Subcutaneous adipose tissue (tissue), 4 donors: Measurements from ENCODE around the gene SH3PXD2A. TPM values are rescaled to one million over a fixed set of nuclear protein-coding genes. Genes with fewer than 3 reads are reported as not detected.

Experiments used
- CTCF ChIP-seq: fragments of 450-650 bp; IDR thresholded peaks from one replicate; pipeline ENCODE4 v1.5.1; 2016; ENCODE audit warnings: low read depth, mild to moderate bottlenecking, control low read depth, antibody characterized with exemption, moderate library complexity
- total RNA-seq, 4 donors: library from RNA; depleted of rRNA; stranded (reverse); fragments of >200 nt; gene quantifications; one replicate each; pipeline ENCODE4 v1.1.0, GENCODE V29; 2016

Gene SH3PXD2A
- total RNA-seq, 4 donors from 2014 or later = 13.0 to 23.6 (median 18.7) TPM

GRCh38 chr10:103619424-103620351 is 235.7 kb downstream of the SH3PXD2A start:
- no peak for TF ChIP-seq CTCF

DNA sequence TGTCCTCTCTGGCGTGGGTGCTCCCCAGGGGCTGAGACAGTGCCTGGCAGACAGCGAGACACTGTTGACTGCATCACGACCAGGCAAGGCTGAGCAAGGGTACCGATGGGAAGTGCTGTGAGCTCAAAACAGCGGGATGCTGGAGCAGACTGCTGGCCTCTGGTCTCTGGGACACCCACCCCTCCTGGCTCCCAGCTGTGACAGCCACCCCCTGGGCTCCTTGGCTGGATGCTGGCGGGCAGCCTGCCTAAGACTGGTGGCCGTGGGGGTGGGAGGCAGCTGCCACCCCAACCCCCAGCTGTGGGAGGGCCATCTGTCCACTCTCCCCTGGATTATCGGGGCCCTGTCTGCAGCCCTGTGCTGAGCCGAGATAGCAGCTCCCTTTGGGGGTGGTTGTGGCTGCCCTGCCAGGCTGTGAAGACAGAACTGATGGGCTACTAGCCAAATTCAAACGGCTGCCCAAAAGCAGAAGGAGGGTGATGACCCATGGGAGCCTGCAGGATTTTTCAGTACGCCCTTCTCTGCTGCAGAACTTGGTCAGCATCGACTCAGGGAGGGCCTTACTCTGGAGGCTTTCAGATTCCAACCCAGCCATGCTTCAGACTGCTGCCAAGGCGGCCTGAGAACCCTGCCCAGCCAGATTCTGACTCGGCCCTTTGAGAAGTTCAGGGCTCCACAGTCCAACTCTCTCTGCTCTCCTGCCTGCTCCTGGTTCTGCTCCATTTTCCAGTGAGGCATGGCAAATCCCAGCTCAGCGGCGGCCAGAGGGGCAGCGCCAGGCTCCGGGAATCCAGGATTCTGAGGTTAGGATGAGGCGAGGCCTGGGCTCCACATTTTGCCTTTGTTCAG is 236.6 kb downstream of the SH3PXD2A start:
- no peak for TF ChIP-seq CTCF

DNA sequence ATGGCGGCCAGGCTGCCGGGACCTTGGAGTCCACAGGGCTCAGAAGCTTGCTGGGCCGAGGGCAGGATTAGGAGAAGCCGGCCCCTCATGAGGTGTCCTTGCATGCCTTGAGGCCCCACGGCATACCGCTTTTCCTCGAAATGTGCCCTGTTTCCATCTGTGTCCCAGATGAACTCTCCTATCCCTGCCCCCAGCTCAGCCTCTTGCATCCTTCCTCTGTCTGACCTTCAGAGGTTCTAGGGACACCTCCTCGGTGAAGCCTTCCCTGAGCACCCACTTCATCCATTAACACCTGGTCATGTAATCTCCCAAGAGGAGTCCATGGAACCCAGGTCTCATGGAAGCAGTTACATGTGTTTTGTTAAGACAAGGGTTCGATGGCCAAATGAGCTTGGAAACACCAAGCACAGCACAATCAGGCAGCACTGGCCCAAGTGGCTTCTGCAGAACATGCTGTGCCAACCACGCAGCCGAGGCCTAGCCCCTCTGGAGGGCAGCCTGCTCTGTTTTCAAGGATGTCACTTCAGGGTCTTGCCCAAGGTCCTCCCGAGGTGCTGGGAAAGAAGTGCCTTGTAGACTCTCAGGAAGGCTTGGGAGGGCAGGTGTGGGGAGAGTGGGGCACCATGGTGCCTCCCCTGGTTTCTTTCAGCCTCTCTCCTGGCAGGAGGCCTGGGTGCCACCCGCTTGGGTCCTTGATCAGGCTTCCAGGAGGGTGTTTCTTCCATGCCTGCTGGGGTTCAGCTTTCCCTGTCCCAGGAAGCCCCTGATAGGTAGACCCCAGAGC is 237.6 kb downstream of the SH3PXD2A start:
- no peak for TF ChIP-seq CTCF

- no peak for TF ChIP-seq CTCF
Observed at GRCh38 chr10:103616705-103617601, 238.4 kb downstream of the SH3PXD2A start.

- no peak for TF ChIP-seq CTCF
Observed at GRCh38 chr10:103614306-103615158, 240.8 kb downstream of the SH3PXD2A start.

DNA sequence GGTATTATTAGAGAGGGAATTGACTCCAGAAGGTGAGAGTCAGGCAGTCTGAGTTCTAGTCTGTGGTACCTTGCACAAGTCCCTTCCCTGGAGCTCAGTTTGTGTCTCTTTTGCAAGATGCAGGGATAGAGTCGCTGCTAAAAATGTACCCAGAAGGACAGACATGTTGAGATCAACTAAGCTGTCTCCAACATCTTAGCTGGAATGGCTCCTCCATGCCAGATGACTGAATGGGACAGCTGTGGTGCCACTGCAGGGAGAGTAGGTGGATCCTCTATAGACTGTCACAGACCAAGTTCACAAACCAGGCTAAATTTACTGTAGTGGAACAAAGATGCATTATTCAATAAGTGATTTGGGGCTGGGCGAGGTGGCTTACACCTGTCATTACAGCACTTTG is 241.8 kb downstream of the SH3PXD2A start:
- TF ChIP-seq CTCF = no peak
